ENCODE data around the gene LYZ.

The LYZ gene

DNA sequence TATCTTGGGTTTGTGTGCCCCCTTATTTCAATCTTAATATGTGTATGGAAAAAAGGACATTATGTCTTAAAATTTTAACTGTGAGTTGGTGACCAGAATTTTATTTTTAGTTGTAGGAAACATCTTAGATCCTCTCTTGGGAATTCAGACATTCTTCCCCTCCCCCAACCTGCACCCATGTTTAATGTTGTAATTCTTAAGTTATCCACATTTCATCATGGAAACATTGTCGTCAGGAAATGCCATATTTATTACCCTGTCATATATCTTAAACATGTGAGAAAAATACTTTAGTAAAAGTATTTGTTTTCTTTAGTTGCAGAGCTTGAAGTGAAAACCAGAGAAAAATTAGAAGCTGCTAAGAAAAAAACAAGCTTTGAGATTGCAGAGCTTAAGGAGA, 41.6 kb downstream of the LYZ start:
- DNase-seq: no peak

- DNase-seq: no peak
These were observed 44.2 kb downstream of the LYZ start for GRCh38 chr12:69392179-69392928.

GRCh38 chr12:69396041-69396440, 47.9 kb downstream of the LYZ start:
- DNase-seq: no peak

DNA sequence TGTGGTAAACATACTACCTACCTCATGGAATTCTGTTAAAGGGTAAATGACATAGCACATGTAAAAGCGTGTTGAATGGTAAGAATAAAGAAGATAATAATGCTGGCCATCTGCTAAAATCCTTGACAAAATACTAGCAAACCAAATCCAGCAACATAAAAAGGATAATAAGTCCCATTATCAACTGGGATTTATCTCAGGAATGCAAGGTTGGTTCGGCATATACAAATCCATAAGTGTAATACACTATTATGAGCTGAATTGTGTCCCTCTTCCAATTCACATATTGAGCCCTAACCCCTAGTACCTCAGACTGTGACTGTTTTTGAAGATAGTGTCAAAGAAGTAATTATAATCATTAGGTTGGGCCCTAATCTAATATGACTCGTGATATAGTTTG, 48.8 kb downstream of the LYZ start:
- DNase-seq: no peak

GRCh38 chr12:69397978-69398377, 49.8 kb downstream of the LYZ start:
- DNase-seq: no peak

GRCh38 chr12:69401940-69402339, 53.8 kb downstream of the LYZ start:
- DNase-seq: no peak

Measured in CD4-positive, alpha-beta T cell treated with Interleukin-1 beta for 1 hour (primary cell).